Ishikawa (cell line): ENCODE results near the gene FAAP24.

Experiments used
- CEBPB ChIP-seq: IDR thresholded peaks from 2 replicates; pipeline ENCODE4 v1.6.1; 2012
- CREB1 ChIP-seq: IDR thresholded peaks from 2 replicates; pipeline ENCODE4 v1.6.1; 2012; ENCODE audit warnings: low read depth
- EGR1 ChIP-seq: IDR thresholded peaks from 2 replicates; pipeline ENCODE4 v1.6.1; 2012
- EP300 ChIP-seq: IDR thresholded peaks from 2 replicates; pipeline ENCODE4 v1.6.1; 2012; ENCODE audit warnings: borderline replicate concordance
- FOXM1 ChIP-seq: IDR thresholded peaks from 2 replicates; pipeline ENCODE4 v1.6.1; 2012; ENCODE audit warnings: low read depth, borderline replicate concordance
- MAX ChIP-seq: IDR thresholded peaks from 2 replicates; pipeline ENCODE4 v1.6.1; 2012
- NFIC ChIP-seq: IDR thresholded peaks from 2 replicates; pipeline ENCODE4 v1.6.1; 2012
- RAD21 ChIP-seq: IDR thresholded peaks from 2 replicates; pipeline ENCODE4 v1.6.1; 2012; ENCODE audit warnings: low read depth
- REST ChIP-seq: IDR thresholded peaks from 2 replicates; pipeline ENCODE4 v1.6.1; 2012; ENCODE audit warnings: low read depth, mild to moderate bottlenecking
- TAF1 ChIP-seq: IDR thresholded peaks from 2 replicates; pipeline ENCODE4 v1.6.1; 2012; ENCODE audit warnings: low read depth, mild to moderate bottlenecking
- TCF12 ChIP-seq: IDR thresholded peaks from 2 replicates; pipeline ENCODE4 v1.6.1; 2012; ENCODE audit warnings: low read depth
- TEAD4 ChIP-seq: IDR thresholded peaks from 2 replicates; pipeline ENCODE4 v1.6.1; 2012
- USF1 ChIP-seq: IDR thresholded peaks from 2 replicates; pipeline ENCODE4 v1.6.1; 2012
- YY1 ChIP-seq: IDR thresholded peaks from 2 replicates; pipeline ENCODE4 v1.6.1; 2012; ENCODE audit warnings: low read depth
- ZBTB7A ChIP-seq: IDR thresholded peaks from 2 replicates; pipeline ENCODE4 v1.6.1; 2012; ENCODE audit warnings: low read depth

FAAP24 gene

DNA sequence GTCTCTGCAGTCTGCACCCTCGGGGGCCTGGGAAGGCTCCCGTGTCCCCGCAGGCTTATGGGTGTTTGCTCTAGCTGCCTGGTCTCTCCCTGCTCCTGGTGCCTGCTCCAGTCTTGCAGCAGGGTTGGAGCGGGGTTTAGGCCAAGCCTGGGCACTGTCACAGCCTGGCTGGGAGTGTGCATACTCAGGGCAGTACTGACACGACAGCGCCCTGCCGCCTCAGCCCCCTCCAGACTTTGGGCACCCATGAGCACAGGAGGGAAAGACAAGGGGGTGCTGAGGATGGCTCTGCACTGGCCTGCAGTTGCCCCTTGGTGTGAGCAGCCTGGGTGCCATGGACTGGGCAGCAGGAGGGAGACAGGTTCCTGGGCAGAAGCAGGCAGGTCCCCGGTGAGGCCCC is 36.0 kb upstream of the FAAP24 start:
- TF ChIP-seq RAD21 (no peak), TEAD4 (no peak), TCF12 (no peak), EP300 (no peak), ZBTB7A (no peak), EGR1 (no peak), YY1 (no peak), CREB1 (no peak)

DNA sequence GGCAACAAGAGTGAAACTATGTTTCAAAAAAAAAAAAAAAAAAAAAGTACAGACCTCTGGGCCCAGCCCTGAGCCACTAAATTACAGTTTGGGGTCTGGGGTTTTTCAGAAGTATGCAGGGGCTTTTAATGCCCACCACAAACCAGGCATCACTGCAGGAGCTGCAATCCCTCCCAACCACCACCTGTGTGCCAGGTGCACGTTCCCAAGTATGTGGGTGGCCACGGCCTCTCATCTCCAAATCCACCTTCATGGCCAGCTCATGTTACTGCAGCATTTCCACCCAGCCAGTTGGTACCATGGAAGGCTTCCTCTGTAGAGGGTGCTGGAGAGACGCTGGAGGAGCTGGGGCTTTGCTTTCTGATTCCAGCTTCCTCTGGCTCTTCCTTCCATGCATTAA is 26.8 kb upstream of the FAAP24 start:
- no peak for TF ChIP-seq MAX
- no peak for TF ChIP-seq EP300
- no peak for TF ChIP-seq ZBTB7A
- TF ChIP-seq RAD21: no peak; the same call in 1 of the 2 replicates
- TF ChIP-seq EGR1: no peak
- TF ChIP-seq TEAD4: no peak
- no peak for TF ChIP-seq TCF12
- no peak for TF ChIP-seq CEBPB

DNA sequence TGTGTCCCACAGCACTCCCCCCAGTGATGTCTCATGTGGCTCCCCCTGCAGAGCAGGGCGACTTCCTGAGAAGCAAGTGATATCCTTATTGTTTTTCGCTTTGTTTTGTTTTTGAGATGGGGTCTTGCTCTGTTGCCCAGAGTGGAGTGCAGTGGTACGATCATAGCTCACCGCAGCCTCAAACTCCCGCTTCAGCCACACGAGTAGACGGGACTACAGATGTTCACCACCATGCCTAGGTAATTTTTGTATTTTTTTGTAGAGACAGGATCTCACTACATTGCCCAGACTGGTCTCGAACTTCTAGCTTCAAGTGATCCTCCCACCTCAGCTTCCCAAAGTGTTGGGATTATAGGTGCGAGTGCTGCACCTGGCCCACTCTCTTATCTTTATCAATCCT is 5.3 kb upstream of the FAAP24 start:
- TF ChIP-seq EGR1 (no peak), TCF12 (no peak), YY1 (no peak), EP300 (no peak), CEBPB (no peak), TEAD4 (no peak), TAF1 (no peak), FOXM1 (no peak), REST (no peak), MAX (no peak), ZBTB7A (no peak), USF1 (no peak)

- TF ChIP-seq RAD21: no peak
- no peak for TF ChIP-seq REST
- no peak for TF ChIP-seq EGR1
- TF ChIP-seq CEBPB: no peak
- TF ChIP-seq TEAD4: no peak
- no peak for TF ChIP-seq FOXM1
- no peak for TF ChIP-seq NFIC
- TF ChIP-seq MAX: no peak
- no peak for TF ChIP-seq ZBTB7A
- TF ChIP-seq USF1: no peak
- TF ChIP-seq CREB1: no peak
- TF ChIP-seq YY1: no peak
- no peak for TF ChIP-seq TCF12
- no peak for TF ChIP-seq EP300
Measured at GRCh38 chr19:32969549-32969948, 2.5 kb upstream of the FAAP24 start.

GRCh38 chr19:32971012-32971595 is 938 bp upstream of the FAAP24 start:
- no peak for TF ChIP-seq CREB1
- TF ChIP-seq CEBPB: no peak
- TF ChIP-seq EGR1: no peak
- no peak for TF ChIP-seq FOXM1
- TF ChIP-seq EP300: no peak
- TF ChIP-seq NFIC: no peak
- TF ChIP-seq MAX: no peak
- TF ChIP-seq TCF12: no peak
- no peak for TF ChIP-seq REST
- TF ChIP-seq TAF1: no peak
